ENCODE data around the gene FUNDC2. TPM values are rescaled to one million over a fixed set of nuclear protein-coding genes. Genes with fewer than 3 reads are reported as not detected.

FUNDC2 gene
- total and polyA plus RNA-seq, 10 of the 15 experiments (the other 5 are each of a cell fraction or from before 2014, with no cell fraction given), result 70.5 to 353 (median 165) TPM

- ChIA-PET RAD21 (ENCODE audit: unreplicated experiment) (interaction anchor here (1.4 kb wide), 1 partner anchor 147 kb away, joined by 3 read pairs; no protein-coding TSS in a partner anchor), SMC1A (ENCODE audit: uncharacterized antibody, unreplicated experiment) (no interaction called here), CTCF (interaction anchor here (0.7 to 1.4 kb wide), 2 partner anchors 14 to 91 kb away, joined by 3 read pairs; no protein-coding TSS in a partner anchor), POLR2A (interaction anchor here (0.7 to 1.1 kb wide), 2 partner anchors 43 to 44 kb away, joined by 3 read pairs; partner anchors contain the start of gene FUNDC2)
- Histone ChIP-seq H3K27me3 (replicated peaks in 1 of 2; ENCODE audit: control insufficient read depth in 2 of 2, insufficient read depth in 2 of 2, low read length in 1 of 2) (no peaks in the 10 kb centered on the region), H3K27ac (ENCODE audit: control insufficient read depth, insufficient read depth) (peak within 1 kb of the TSS; percentile 84), H3K4me1 (ENCODE audit: control insufficient read depth, insufficient read depth, low read length) (no peaks in the 10 kb centered on the region), H4K20me1 (ENCODE audit: control insufficient read depth, insufficient read depth) (no peaks in the 10 kb centered on the region), H3K36me3 (ENCODE audit: control insufficient read depth in 2 of 2, insufficient read depth in 2 of 2, low read length in 1 of 2) (no peaks in the 10 kb centered on the region; a peak in 3 of 4 replicates), H3K4me2 (ENCODE audit: control insufficient read depth, insufficient read depth) (peak within 1 kb of the TSS; percentile 67), H3K4me3 (peak within 1 kb of the TSS; percentile 83), H2AFZ (ENCODE audit: control insufficient read depth, low read depth, low read length) (peak within 1 kb of the TSS; percentile 73), H3K9me3 (replicated peaks; ENCODE audit: control insufficient read depth, insufficient read depth, low read length) (no peaks in the 10 kb centered on the region), H3K9ac (ENCODE audit: control insufficient read depth, insufficient read depth, low read length) (peak within 1 kb of the TSS; percentile 87), H3K79me2 (ENCODE audit: control insufficient read depth, insufficient read depth, low read length) (peaks cover 54% of the 10 kb centered on the region)
- in situ Hi-C loops (cut with MboI) (no loop called here), intact Hi-C loops (cut with micrococcal nuclease; ENCODE audit: unreplicated experiment) (loop anchor here (5.0 kb wide), 2 partner anchors 44 to 146 kb away; partner anchors contain the start of genes FUNDC2 and VBP1)
- BruUV-seq (replicated peaks), result no TSS peak
- ATAC-seq (peak; percentile 92), FAIRE-seq (no peak), DNase-seq (ENCODE audit: low read depth, low spot score) (peak; percentile 35)
- 48% methylated on average over 44 of the region's 81 CpGs for WGBS (ENCODE audit: insufficient coverage, insufficient replicate concordance, low lambda C conversion rate, missing lambda C conversion rate)
- TF ChIP-seq NR2F1 (conservative IDR thresholded peaks at IDR 0.05), result 0 out of 2 replicates have a peak, but pooled peaks have one; percentile 17
- peak; percentile 80 for TF ChIP-seq TAF1 (IDR thresholded peaks at IDR 0.05; ENCODE audit: borderline replicate concordance, low read depth, low read length)
- no peak; the same call in 1 of the 2 replicates for TF ChIP-seq NRF1 (conservative IDR thresholded peaks at IDR 0.05; ENCODE audit: low read depth, low read length)
- TF ChIP-seq POLR2A (IDR thresholded peaks at IDR 0.05; ENCODE audit: low read depth, low read length), result peak; percentile 97
- TF ChIP-seq POLR2AphosphoS5 (IDR thresholded peaks at IDR 0.05; ENCODE audit: low read length), result peak; percentile 64; the same call in 1 of the 2 replicates
- TF ChIP-seq EGR1 (IDR thresholded peaks at IDR 0.05; ENCODE audit: borderline replicate concordance in 1 of 2, low read depth in 2 of 2, low read length in 2 of 2), result peak in 1 of 2 experiments; percentile 92; a peak in 2 of 3 replicates
- TF ChIP-seq FOXM1 (IDR thresholded peaks at IDR 0.05; ENCODE audit: low read depth, low read length), result no peak
- no peak for TF ChIP-seq E2F8 (IDR thresholded peaks at IDR 0.05; ENCODE audit: low read depth, partially characterized antibody)
- 0 out of 2 replicates have a peak, but pooled peaks have one; percentile 30 for TF ChIP-seq NKRF (conservative IDR thresholded peaks at IDR 0.05)
- TF ChIP-seq YY1 (IDR thresholded peaks at IDR 0.05; ENCODE audit: low read depth, low read length), result peak; percentile 93
- TF ChIP-seq TCF3 (IDR thresholded peaks at IDR 0.05; ENCODE audit: borderline replicate concordance, insufficient read depth, low read depth, low read length), result 0 out of 2 replicates have a peak, but pooled peaks have one; percentile 7
- TF ChIP-seq MEF2A (IDR thresholded peaks at IDR 0.05; ENCODE audit: insufficient read depth, low read depth, low read length), result no peak
- TF ChIP-seq ESRRA (IDR thresholded peaks at IDR 0.05; ENCODE audit: low read length), result no peak
- peak in 1 of 2 experiments; percentile 79; a peak in 2 of 4 replicates for TF ChIP-seq BHLHE40 (IDR thresholded peaks at IDR 0.05; ENCODE audit: borderline replicate concordance in 1 of 2, low read depth in 2 of 2, low read length in 1 of 2)
- peak; percentile 37; the same call in 1 of the 2 replicates for TF ChIP-seq IKZF1 (conservative IDR thresholded peaks at IDR 0.05)
Measured at GRCh38 chrX:155070975-155071693, 44.5 kb downstream of the FUNDC2 start, which contains the start of the genes BRCC3, CMC4 and MTCP1. Gene BRCC3 (plus strand): TSS chrX:155071508. CDS start chrX:155071528, 20 bp downstream. Gene CMC4 (minus strand): TSS chrX:155071136. CDS start chrX:155064023, 7,113 bp downstream. Gene MTCP1 (minus strand): TSS chrX:155071136. CDS start chrX:155066010, 5,126 bp downstream.
